HEK293 (cell line): Measurements from ENCODE around the gene PAF1.

Experiments
- CTCF ChIA-PET: fragments of 350-600 bp; formaldehyde crosslinking; extraction: SDS; loops from one replicate; lab custom pipeline; 2021; ENCODE audit warnings: antibody characterized with exemption; lab: Yijun Ruan, JAX
- POLR2A ChIA-PET: fragments of 300-600 bp; formaldehyde crosslinking; extraction: SDS; loops from one replicate; lab custom pipeline; 2020; ENCODE audit warnings: antibody characterized with exemption, inconsistent platforms; lab: Yijun Ruan, JAX
- H3K27ac ChIP-seq: fragments of 200-500 bp; sonication (Bioruptor generic); 2 replicates; pipeline ENCODE4 v1.5.1; 2014; ENCODE audit warnings: low read depth, low read length, control low read depth, inconsistent platforms; ENCODE audit errors: extremely low read depth
- H3K36me3 ChIP-seq, 2 experiments: fragments of 200-500 bp in 1 of 2; sonication (Bioruptor generic) in 1 of 2; 1 replicate in 1 of 2; 2 replicates in 1 of 2; pipeline ENCODE4 v1.5.1; 2014 to 2017; ENCODE audit warnings: inconsistent platforms in 2 of 2, low read length in 2 of 2; ENCODE audit not compliant: control insufficient read depth in 2 of 2, insufficient read depth in 1 of 2
- H3K4me1 ChIP-seq: fragments of 200-500 bp; sonication (Bioruptor generic); 2 replicates; pipeline ENCODE4 v1.5.1; 2014; ENCODE audit warnings: mild to moderate bottlenecking, low read length, inconsistent platforms; ENCODE audit not compliant: control insufficient read depth, insufficient read depth
- H3K4me3 ChIP-seq: 2 replicates; pipeline ENCODE4 v1.5.1; 2011; ENCODE audit warnings: low read depth, mild to moderate bottlenecking, control low read depth, low read length, moderate library complexity
- H3K9me3 ChIP-seq: fragments of 200-500 bp; sonication (Bioruptor generic); 2 replicates; pipeline ENCODE4 v1.5.1; 2014; ENCODE audit warnings: low read depth, low read length, inconsistent platforms; ENCODE audit not compliant: control insufficient read depth, insufficient read depth
- IKZF3 ChIP-seq: fragments of 450-650 bp; IDR thresholded peaks from 2 replicates; pipeline ENCODE4 v1.5.0; 2018; ENCODE audit warnings: missing biosample characterization, mild to moderate bottlenecking, missing genetic modification characterization, moderate library complexity
- INSM2 ChIP-seq: fragments of 450-650 bp; formaldehyde crosslinking; IDR thresholded peaks from 2 replicates; pipeline ENCODE4 v1.5.1; 2016; ENCODE audit warnings: missing biosample characterization, missing genetic modification characterization
- REPIN1 ChIP-seq: fragments of 450-650 bp; formaldehyde crosslinking; IDR thresholded peaks from 2 replicates; pipeline ENCODE4 v1.5.1; 2017; ENCODE audit warnings: missing biosample characterization, missing genetic modification characterization, low read depth
- YY1 ChIP-seq: fragments of 450-650 bp; formaldehyde crosslinking; IDR thresholded peaks from 2 replicates; pipeline ENCODE4 v1.5.1; 2018; ENCODE audit warnings: missing biosample characterization, missing genetic modification characterization
- ZBTB49 ChIP-seq: fragments of 450-650 bp; formaldehyde crosslinking; IDR thresholded peaks from 2 replicates; pipeline ENCODE4 v1.5.1; 2016; ENCODE audit warnings: missing biosample characterization, missing genetic modification characterization, low read depth
- ZNF248 ChIP-seq: fragments of 450-650 bp; formaldehyde crosslinking; IDR thresholded peaks from 2 replicates; pipeline ENCODE4 v1.5.1; 2017; ENCODE audit warnings: missing biosample characterization, missing genetic modification characterization
- ZNF26 ChIP-seq: fragments of 450-650 bp; formaldehyde crosslinking; IDR thresholded peaks from 2 replicates; pipeline ENCODE4 v1.5.1; 2016; ENCODE audit warnings: missing biosample characterization, missing genetic modification characterization
- ZNF350 ChIP-seq: fragments of 450-650 bp; formaldehyde crosslinking; IDR thresholded peaks from 2 replicates; pipeline ENCODE4 v1.5.0; 2017; ENCODE audit warnings: missing biosample characterization, mild to moderate bottlenecking, missing genetic modification characterization
- ZNF398 ChIP-seq: fragments of 450-650 bp; formaldehyde crosslinking; IDR thresholded peaks from 2 replicates; pipeline ENCODE4 v1.5.1; 2017; ENCODE audit warnings: missing biosample characterization, missing genetic modification characterization
- ZNF701 ChIP-seq: fragments of 450-650 bp; formaldehyde crosslinking; IDR thresholded peaks from 2 replicates; pipeline ENCODE4 v1.5.1; 2016; ENCODE audit warnings: missing biosample characterization, missing genetic modification characterization
- ZNF777 ChIP-seq: fragments of 450-650 bp; formaldehyde crosslinking; IDR thresholded peaks from 2 replicates; pipeline ENCODE4 v1.5.1; 2017; ENCODE audit warnings: missing biosample characterization, missing genetic modification characterization, borderline replicate concordance
- ZNF792 ChIP-seq: fragments of 450-650 bp; formaldehyde crosslinking; IDR thresholded peaks from 2 replicates; pipeline ENCODE4 v1.5.1; 2016; ENCODE audit warnings: missing biosample characterization, missing genetic modification characterization
- TF ChIP-seq, protein P1 (sequence below): fragments of 450-650 bp; formaldehyde crosslinking; optimal IDR thresholded peaks from 2 replicates; pipeline ENCODE3; 2016; ENCODE audit warnings: missing biosample characterization, mild to moderate bottlenecking, missing genetic modification characterization

The PAF1 gene

DNA sequence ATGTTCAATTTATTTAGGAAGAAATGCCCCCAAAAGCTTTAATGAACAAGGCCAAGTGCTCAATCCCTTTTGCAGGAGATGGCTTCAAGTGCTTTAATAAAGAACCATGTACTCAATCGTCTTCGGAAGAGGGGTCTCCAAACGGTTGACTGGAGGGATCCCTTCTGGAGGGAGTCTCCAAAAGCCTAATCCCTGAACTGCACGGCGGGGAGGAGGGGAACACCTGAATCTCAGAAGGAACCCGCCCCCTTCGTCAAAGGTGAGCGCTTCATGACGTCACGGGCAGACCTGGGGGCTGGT lies 505 bp downstream of the PAF1 start (continued):
- TF ChIP-seq ZNF398 (peak; percentile 79; the same call in 1 of the 2 replicates), ZNF248 (tag by site-specific recombination) (peak; percentile 3; the same call in 1 of the 2 replicates), IKZF3 (tag by site-specific recombination) (0 out of 2 replicates have a peak, but pooled peaks have one; percentile 39), ZNF792 (tag by site-specific recombination) (no peak)
- TF ChIP-seq, all 188 proteins: peak for 8

DNA sequence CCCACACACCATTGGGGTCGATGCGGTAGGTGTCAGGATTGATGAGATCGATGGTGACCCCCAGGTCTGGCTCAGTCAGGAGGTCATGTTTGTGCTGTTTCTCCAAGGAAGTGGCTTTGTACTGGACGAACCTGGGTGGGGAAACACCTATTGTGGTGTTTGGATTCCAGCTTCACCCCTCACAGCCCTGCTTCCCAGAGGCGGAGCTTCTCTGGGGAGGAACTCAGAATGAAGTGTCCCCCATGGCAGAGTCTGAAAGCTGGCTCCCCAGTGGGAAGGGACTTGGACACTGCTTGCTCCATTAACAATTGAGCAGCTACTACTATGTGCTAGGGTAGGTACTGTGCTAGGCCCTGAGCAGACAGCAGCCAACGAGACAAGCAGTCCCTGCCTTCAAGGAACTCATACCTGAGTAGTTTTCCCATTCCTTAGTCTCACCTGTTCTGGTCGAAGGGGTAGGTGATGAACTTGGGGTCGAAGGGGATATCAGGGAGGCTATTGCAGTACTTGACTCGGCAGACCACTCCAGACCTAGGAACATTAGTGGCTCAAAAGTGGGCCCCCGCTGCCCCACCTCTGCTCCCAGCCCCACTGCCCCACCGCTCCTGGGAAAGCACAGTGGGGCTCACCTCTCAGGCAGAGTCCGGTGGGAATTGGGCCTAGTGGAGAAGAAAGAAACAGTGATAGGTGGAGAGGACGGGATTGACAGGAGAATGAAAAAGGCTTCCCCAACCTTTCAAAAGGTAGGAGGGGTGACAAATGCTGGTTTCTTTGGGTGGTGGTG lies 1.1 kb downstream of the PAF1 start:
- TF ChIP-seq ZNF26 (tag by site-specific recombination) (no peak), YY1 (tag by site-specific recombination) (no peak), ZBTB49 (tag by site-specific recombination) (no peak), ZNF701 (tag by site-specific recombination) (no peak), ZNF777 (tag by site-specific recombination) (no peak), INSM2 (no peak), ZNF350 (no peak), REPIN1 (no peak)
- TF ChIP-seq, protein P1, sequence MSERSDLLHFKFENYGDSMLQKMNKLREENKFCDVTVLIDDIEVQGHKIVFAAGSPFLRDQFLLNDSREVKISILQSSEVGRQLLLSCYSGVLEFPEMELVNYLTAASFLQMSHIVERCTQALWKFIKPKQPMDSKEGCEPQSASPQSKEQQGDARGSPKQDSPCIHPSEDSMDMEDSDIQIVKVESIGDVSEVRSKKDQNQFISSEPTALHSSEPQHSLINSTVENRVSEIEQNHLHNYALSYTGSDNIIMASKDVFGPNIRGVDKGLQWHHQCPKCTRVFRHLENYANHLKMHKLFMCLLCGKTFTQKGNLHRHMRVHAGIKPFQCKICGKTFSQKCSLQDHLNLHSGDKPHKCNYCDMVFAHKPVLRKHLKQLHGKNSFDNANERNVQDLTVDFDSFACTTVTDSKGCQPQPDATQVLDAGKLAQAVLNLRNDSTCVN = no peak
- POLR2A ChIA-PET = interaction anchor here (0.5 to 5.3 kb wide), 5 partner anchors 13 to 54 kb away, joined by 4 to 175 read pairs (median 6); partner anchors contain the start of genes RPS16 and ZFP36

More for the DNA sequence above, 1.1 kb downstream of the PAF1 start:
- Histone ChIP-seq H3K9me3 (no peaks in the 10 kb centered on the region), H3K4me1 (peaks cover 21% of the 10 kb centered on the region), H3K4me3 (peak overlapping the region; percentile 68), H3K36me3 (peaks cover 62 to 70% of the 10 kb centered on the region in 2 experiments), H3K27ac (peak overlapping the region; percentile 97)
- CTCF ChIA-PET = interaction anchor here (0.6 to 2.5 kb wide), 4 partner anchors 12 to 57 kb away, joined by 3 to 10 read pairs (median 3); no protein-coding TSS in a partner anchor
